Neural progenitor cell (in vitro differentiated cells): ENCODE results near the gene UGT1A7. TPM values are rescaled to one million over a fixed set of nuclear protein-coding genes. Genes with fewer than 3 reads are reported as not detected.
"Not testable (repeated sequence)": the region's sequence is repeated elsewhere in the genome, so short reads cannot be mapped to it uniquely, and the experiment has no call there.

Experiments
- DNase-seq: peaks from one replicate; pipeline ENCODE4 v3.0.0-alpha.2; 2016; ENCODE audit warnings: low spot score
- H2AFZ ChIP-seq: fragments of 200-600 bp; sonication (generic); replicated peaks from 2 replicates; pipeline ENCODE4 v1.6.1; 2016; ENCODE audit warnings: antibody characterized with exemption
- H3F3A ChIP-seq: fragments of 200-600 bp; sonication (generic); 2 replicates; pipeline ENCODE4 v1.6.1; 2016; ENCODE audit warnings: antibody characterized with exemption, low read depth
- H3K27ac ChIP-seq: fragments of 200-600 bp; sonication (generic); 2 replicates; pipeline ENCODE4 v1.5.1; 2016; ENCODE audit warnings: mild to moderate bottlenecking
- H3K27me3 ChIP-seq: fragments of 200-600 bp; sonication (generic); 2 replicates; pipeline ENCODE4 v1.6.1; 2016; ENCODE audit warnings: mild to moderate bottlenecking, moderate library complexity
- H3K36me3 ChIP-seq: fragments of 200-600 bp; sonication (generic); 2 replicates; pipeline ENCODE4 v1.5.1; 2016
- H3K4me1 ChIP-seq: fragments of 200-600 bp; sonication (generic); 2 replicates; pipeline ENCODE4 v1.6.1; 2016; ENCODE audit warnings: mixed run types
- H3K4me2 ChIP-seq: fragments of 200-600 bp; sonication (generic); 2 replicates; pipeline ENCODE4 v1.6.1; 2016
- H3K4me3 ChIP-seq: fragments of 200-600 bp; sonication (generic); 2 replicates; pipeline ENCODE4 v1.5.1; 2016
- H3K79me2 ChIP-seq: fragments of 200-600 bp; sonication (generic); 2 replicates; pipeline ENCODE4 v1.6.1; 2016; ENCODE audit warnings: low read depth
- H3K9ac ChIP-seq: fragments of 200-600 bp; sonication (generic); 2 replicates; pipeline ENCODE4 v1.6.1; 2016
- H3K9me3 ChIP-seq: fragments of 200-600 bp; sonication (generic); 2 replicates; pipeline ENCODE4 v1.5.1; 2016; ENCODE audit warnings: low read depth
- H4K20me1 ChIP-seq: fragments of 200-600 bp; sonication (generic); 2 replicates; pipeline ENCODE4 v1.6.1; 2016; ENCODE audit warnings: low read depth
- H3K27ac Mint-ChIP-seq: 3 replicates; pipeline ENCODE4 v1.8.0; 2021; ENCODE audit warnings: mixed read lengths
- H3K27me3 Mint-ChIP-seq: 2 replicates; pipeline ENCODE4 v1.8.0; 2022; ENCODE audit warnings: low read depth, mild to moderate bottlenecking, inconsistent platforms, moderate library complexity, mixed read lengths; ENCODE audit not compliant: insufficient read depth
- H3K36me3 Mint-ChIP-seq: 3 replicates; pipeline ENCODE4 v1.8.0; 2021; ENCODE audit warnings: mixed read lengths
- H3K4me1 Mint-ChIP-seq: 3 replicates; pipeline ENCODE4 v1.8.0; 2021; ENCODE audit warnings: mixed read lengths
- H3K4me3 Mint-ChIP-seq: 3 replicates; pipeline ENCODE4 v1.8.0; 2021; ENCODE audit warnings: mild to moderate bottlenecking, moderate library complexity, mixed read lengths
- H3K9me3 Mint-ChIP-seq: 3 replicates; pipeline ENCODE4 v1.8.0; 2020; ENCODE audit warnings: mixed read lengths
- EZH2 ChIP-seq: fragments of 200-600 bp; sonication (generic); IDR thresholded peaks from 2 replicates; pipeline ENCODE4 v1.6.1; 2017; ENCODE audit warnings: antibody characterized with exemption, mild to moderate bottlenecking, moderate library complexity
- EZH2phosphoT487 ChIP-seq: fragments of 200-600 bp; sonication (generic); IDR thresholded peaks from 2 replicates; pipeline ENCODE4 v1.6.1; 2017; ENCODE audit warnings: antibody characterized with exemption
- total RNA-seq: library from RNA; depleted of rRNA; stranded (reverse); fragments of >200 nt; gene quantifications from 2 replicates; pipeline ENCODE4 v1.2.3, GENCODE V29; 2015; ENCODE audit warnings: low replicate concordance
- TF ChIP-seq, protein P1 (sequence below): fragments of 200-600 bp; sonication (generic); IDR thresholded peaks from 2 replicates; pipeline ENCODE4 v1.5.1; 2017; ENCODE audit warnings: antibody characterized with exemption, mild to moderate bottlenecking

UGT1A7 gene
- total RNA-seq, 1 donor from 2014 or later, result not detected

DNA sequence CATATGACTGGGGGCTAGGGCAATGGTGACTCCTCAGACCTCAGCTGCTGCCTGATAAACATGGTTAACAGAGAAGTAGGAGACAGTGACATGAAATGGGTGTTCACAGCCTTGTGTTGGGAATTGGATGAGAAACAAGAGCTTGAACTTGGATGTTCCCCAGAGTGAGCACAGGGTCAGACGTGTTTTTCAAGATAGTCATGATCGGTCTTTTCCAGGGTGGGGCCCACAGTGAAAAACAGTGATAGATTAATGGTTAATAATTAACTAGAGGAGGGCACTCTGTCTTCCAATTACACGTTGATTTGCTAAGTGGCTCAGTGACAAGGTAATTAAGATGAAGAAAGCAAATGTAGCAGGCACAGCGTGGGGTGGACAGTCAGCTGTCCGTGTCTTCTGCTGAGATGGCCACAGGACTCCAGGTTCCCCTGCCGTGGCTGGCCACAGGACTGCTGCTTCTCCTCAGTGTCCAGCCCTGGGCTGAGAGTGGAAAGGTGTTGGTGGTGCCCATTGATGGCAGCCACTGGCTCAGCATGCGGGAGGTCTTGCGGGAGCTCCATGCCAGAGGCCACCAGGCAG is 47.1 kb downstream of the UGT1A7 start, which contains the start of gene UGT1A3:
TSS of gene UGT1A3 (plus strand) at position 320 of the 579 bp plus-strand sequence. CDS start at position 405, 85 bp downstream.
- no peaks in the 10 kb centered on the region for H3F3A ChIP-seq
- Mint-ChIP-seq H3K27ac (no peak within 1 kb of the TSS), H3K36me3 (no peaks in the 10 kb centered on the region), H3K27me3 (peaks cover 2% of the 10 kb centered on the region), H3K4me3 (no peak within 1 kb of the TSS), H3K4me1 (no peaks in the 10 kb centered on the region), H3K9me3 (peaks cover 2% of the 10 kb centered on the region)
- H3K79me2 ChIP-seq, result no peaks in the 10 kb centered on the region
- H4K20me1 ChIP-seq, result no peaks in the 10 kb centered on the region
- TF ChIP-seq EZH2, result no peak
- TF ChIP-seq EZH2phosphoT487, result no peak
- TF ChIP-seq, protein P1, sequence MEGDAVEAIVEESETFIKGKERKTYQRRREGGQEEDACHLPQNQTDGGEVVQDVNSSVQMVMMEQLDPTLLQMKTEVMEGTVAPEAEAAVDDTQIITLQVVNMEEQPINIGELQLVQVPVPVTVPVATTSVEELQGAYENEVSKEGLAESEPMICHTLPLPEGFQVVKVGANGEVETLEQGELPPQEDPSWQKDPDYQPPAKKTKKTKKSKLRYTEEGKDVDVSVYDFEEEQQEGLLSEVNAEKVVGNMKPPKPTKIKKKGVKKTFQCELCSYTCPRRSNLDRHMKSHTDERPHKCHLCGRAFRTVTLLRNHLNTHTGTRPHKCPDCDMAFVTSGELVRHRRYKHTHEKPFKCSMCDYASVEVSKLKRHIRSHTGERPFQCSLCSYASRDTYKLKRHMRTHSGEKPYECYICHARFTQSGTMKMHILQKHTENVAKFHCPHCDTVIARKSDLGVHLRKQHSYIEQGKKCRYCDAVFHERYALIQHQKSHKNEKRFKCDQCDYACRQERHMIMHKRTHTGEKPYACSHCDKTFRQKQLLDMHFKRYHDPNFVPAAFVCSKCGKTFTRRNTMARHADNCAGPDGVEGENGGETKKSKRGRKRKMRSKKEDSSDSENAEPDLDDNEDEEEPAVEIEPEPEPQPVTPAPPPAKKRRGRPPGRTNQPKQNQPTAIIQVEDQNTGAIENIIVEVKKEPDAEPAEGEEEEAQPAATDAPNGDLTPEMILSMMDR, result no peak
- no peak within 1 kb of the TSS for H3K9ac ChIP-seq
- DNase-seq, result no peak
- no peak within 1 kb of the TSS for H3K4me3 ChIP-seq
- no peaks in the 10 kb centered on the region for H3K27me3 ChIP-seq
- no peaks in the 10 kb centered on the region for H3K9me3 ChIP-seq
- no peaks in the 10 kb centered on the region for H3K4me1 ChIP-seq
- H3K36me3 ChIP-seq, result no peaks in the 10 kb centered on the region
- no peak within 1 kb of the TSS for H3K27ac ChIP-seq
- no peak within 1 kb of the TSS for H2AFZ ChIP-seq
- no peak within 1 kb of the TSS for H3K4me2 ChIP-seq

DNA sequence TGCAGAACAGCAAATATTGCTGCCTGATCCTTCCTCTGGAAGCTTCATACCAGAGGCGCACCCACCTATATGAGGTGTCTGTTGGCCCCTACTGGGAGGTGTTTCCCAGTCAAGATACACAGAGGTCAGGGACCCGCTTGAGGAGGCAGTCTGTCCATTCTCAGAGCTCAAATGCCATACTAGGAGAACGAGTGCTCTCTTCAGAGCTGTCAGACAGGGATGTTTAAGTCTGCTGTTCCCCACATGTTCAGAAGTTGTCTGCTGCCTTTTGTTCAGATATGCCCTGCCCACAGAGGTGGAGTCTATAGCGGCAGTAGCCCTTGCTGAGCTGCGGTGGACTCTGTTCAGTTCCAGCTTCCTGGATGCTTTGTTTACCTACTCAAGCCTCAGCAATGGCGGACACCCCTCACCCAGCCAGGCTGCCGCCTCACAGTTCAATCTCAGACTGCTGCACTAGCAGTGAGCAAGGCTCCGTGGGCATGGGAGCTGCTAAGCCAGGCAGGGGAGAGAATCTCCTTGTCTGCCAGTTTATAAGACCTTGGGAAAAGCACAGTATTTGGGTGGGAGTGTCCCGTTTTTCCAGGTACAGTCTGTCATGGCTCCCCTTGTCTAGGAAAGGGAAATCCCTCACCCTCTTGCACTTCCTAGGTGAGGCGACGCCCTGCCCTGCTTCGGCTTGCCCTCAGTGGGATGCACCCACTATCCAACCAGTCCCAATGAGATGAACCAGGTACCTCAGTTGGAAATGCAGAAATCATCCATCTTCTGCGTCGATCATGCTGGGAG is 55.4 kb downstream of the UGT1A7 start:
- not testable (repeated sequence) for H3K4me3 ChIP-seq, H3K27me3 ChIP-seq, H3K4me2 ChIP-seq, H3K4me1 ChIP-seq, H3K27ac Mint-ChIP-seq, H3F3A ChIP-seq, H3K9me3 Mint-ChIP-seq, H3K27me3 Mint-ChIP-seq, H3K4me1 Mint-ChIP-seq, H3K36me3 Mint-ChIP-seq, H3K36me3 ChIP-seq, H4K20me1 ChIP-seq, H3K9ac ChIP-seq, H3K27ac ChIP-seq, H3K9me3 ChIP-seq, H3K79me2 ChIP-seq, H3K4me3 Mint-ChIP-seq, DNase-seq
- peak overlapping the region; percentile 63 for H2AFZ ChIP-seq

DNA sequence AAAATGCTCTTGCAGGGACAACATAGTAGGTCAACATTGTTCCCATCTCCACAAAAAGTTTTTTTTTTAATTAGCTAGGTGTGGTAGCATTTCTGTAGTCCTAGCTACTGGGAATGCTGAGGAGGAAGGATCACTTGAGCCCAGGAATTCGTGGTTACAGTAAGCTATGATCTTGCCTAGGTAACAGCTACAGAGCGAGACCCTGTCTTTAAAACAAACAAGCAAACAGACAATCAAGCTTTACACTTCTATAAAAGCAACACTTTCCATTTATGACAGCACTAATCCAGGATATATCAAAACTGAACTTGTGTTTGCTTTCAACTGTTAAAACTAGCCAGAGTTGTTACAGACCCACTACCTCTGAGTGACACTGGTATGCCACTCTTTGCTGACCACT is 59.2 kb downstream of the UGT1A7 start:
- no peaks in the 10 kb centered on the region for H4K20me1 ChIP-seq
- H3K9me3 ChIP-seq, result no peaks in the 10 kb centered on the region
- no peaks in the 10 kb centered on the region for H3F3A ChIP-seq
- Mint-ChIP-seq H3K27me3 (peaks cover 7% of the 10 kb centered on the region), H3K4me1 (peaks cover 3% of the 10 kb centered on the region), H3K4me3 (no peak overlapping the region), H3K36me3 (no peaks in the 10 kb centered on the region), H3K9me3 (peaks cover 4% of the 10 kb centered on the region), H3K27ac (no peak overlapping the region)
- no peak overlapping the region for H3K4me2 ChIP-seq
- no peak overlapping the region for H3K27ac ChIP-seq
- H3K36me3 ChIP-seq, result no peaks in the 10 kb centered on the region
- no peak for DNase-seq
- H2AFZ ChIP-seq, result no peak overlapping the region
- no peak overlapping the region for H3K9ac ChIP-seq
- no peaks in the 10 kb centered on the region for H3K79me2 ChIP-seq
- H3K27me3 ChIP-seq, result no peaks in the 10 kb centered on the region
- TF ChIP-seq, protein P1, result no peak
- no peak for TF ChIP-seq EZH2phosphoT487
- no peak for TF ChIP-seq EZH2
- H3K4me1 ChIP-seq, result no peaks in the 10 kb centered on the region
- H3K4me3 ChIP-seq, result no peak overlapping the region
